GM12864 (cell line): Measurements from ENCODE around the gene IFI27L1.
A peak's percentile ranks its signal among the peaks of the same experiment; 100 is the strongest.

Experiments
- DNase-seq: peaks from one replicate; pipeline ENCODE4 v3.0.0-alpha.2; 2011; ENCODE audit warnings: low read depth
- H3K4me3 ChIP-seq: 2 replicates; pipeline ENCODE4 v1.5.1; 2011; ENCODE audit warnings: mild to moderate bottlenecking, low read depth, low read length, control low read depth
- CTCF ChIP-seq: IDR thresholded peaks from 2 replicates; pipeline ENCODE4 v1.5.1; 2011; ENCODE audit warnings: low read depth, mild to moderate bottlenecking, moderate library complexity, low read length, control low read depth, inconsistent platforms; ENCODE audit errors: missing control alignments

Gene IFI27L1

DNA sequence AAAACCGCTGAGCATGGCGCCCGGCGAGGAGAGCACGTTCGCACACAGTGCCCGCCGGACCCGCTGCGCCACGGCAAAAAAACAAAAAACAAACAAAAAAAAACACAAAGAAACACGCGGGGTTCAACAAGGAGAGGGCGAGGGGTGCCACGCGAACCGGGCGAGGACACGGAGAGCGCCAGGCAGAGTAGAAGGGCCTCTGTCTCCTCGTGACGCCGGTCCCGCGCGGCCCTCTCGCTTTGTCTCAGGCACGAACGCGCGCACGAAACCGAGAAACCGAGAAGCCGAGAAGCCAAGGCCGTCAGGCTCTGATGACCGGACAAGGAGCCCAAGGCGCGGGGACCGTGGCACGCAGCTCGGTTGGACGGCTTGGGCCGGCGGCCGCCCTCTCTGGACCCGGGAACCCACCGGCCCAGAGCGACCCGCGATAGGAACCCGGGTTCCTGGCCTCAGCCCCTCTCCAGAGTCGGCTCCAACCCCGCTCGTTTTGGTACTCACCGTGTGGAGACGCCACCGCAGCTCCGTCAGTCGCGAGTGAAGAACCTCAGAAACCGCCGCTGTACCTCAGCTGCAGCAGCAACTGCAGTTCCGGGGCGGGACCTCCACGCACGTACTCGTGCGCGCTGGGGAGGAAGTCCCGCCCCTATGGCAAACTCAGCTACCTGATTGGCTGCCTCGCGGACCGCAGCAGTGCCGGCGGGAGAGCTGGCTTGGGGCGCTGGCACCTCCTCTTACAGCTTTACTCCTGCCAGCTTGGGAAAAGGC lies at the start of gene IFI27L1, which contains the start of gene DDX24:
IFI27L1 (plus strand) TSS at position 690 of the 765 bp plus-strand sequence. CDS start 15,628 bp downstream, outside the sequence.
DDX24 (minus strand) TSS at position 582 of the 765 bp plus-strand sequence. CDS start 1,460 bp downstream, outside the sequence.
- peak within 1 kb of the TSS; percentile 95 for H3K4me3 ChIP-seq
- no peak for TF ChIP-seq CTCF
- DNase-seq = peak; percentile 85

DNA sequence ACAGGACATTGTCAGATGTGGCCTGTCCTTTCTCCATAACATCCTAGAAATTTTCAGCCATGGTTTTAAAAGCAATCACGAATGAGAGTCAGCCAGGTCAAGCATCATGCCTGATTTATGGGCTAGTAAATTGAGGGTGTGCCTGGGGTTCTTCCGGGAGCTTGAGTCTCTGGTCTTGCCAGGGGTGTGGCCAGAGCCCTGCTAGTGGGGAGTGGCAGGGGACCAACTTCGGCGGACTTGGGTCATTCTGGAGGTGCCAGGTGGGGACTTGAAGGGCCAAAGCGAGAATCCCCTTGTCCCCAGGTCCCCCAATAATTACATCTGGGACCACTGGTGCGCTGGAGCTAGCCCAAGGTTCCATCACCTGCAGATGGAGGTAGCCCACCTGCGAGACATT lies 49.2 kb upstream of the IFI27L1 start:
- no peak for TF ChIP-seq CTCF

GRCh38 chr14:94034886-94035285 lies 46.2 kb upstream of the IFI27L1 start:
- H3K4me3 ChIP-seq = no peak overlapping the region
- DNase-seq = no peak
- TF ChIP-seq CTCF = no peak

More for the DNA sequence above, 49.2 kb upstream of the IFI27L1 start:
- H3K4me3 ChIP-seq = no peak overlapping the region
- DNase-seq = no peak

DNA sequence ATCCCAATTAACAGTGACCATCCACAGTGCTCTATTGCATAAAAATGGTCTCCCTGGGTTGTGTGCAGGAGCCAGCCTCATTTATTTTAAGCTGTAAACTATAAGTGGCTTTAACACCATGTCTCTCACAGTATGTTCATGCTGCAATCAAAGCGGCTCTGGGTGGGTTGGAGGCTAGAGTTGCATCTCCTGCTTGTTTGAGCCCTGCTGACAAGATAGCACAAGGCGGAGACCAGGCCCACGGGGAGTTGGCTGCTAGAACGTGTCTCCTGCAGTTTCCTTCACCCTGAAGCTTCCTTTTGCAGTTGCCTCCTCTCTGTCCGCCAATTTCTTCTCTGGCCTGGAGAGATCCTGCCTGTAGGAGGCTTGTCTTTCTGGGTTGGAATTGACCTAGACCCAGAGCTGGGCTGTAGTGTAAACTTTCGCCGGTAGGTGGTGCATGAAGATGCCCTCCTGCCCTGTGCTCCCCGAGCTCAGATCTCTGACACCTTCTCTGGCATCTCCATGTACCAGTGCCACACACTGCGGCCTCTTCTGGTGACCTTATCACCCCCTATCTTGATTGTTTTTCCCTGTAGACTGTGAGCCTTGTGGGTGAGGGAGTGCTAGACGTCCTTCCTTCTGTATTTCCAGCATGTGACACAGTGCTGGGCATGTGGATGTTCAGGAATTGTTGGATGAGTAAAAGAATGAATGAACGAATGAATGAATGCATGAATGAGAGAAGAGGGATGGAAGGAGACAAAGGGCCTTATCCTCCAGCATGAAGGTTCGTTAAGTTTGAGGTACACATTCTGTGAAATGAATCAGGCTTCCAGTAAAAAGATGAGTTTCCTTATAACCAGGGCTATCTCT lies 44.6 kb upstream of the IFI27L1 start:
- peak; percentile 34 for DNase-seq
- TF ChIP-seq CTCF = peak; percentile 93
- H3K4me3 ChIP-seq = no peak overlapping the region

DNA sequence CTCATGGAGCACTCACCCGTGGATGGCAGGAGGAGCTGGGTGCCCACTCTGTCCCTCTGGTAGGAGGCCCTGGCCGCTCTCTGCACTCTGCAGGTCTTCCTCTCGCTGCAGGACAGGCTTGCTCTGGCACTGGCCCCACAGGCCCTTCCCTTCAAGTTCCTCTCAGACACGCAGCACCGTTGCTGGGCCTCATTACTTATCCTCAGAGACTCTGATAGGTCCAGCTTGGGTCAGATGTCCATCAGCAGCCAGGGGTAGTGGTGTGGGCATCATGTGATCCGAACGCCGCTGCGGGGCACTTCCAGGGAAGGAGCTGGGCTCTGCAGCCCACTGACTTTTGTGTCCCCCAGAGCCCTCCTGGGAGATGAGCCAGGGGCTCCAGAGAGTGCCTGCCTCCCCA lies 43.2 kb upstream of the IFI27L1 start:
- TF ChIP-seq CTCF = no peak
- DNase-seq = no peak
- no peak overlapping the region for H3K4me3 ChIP-seq

DNA sequence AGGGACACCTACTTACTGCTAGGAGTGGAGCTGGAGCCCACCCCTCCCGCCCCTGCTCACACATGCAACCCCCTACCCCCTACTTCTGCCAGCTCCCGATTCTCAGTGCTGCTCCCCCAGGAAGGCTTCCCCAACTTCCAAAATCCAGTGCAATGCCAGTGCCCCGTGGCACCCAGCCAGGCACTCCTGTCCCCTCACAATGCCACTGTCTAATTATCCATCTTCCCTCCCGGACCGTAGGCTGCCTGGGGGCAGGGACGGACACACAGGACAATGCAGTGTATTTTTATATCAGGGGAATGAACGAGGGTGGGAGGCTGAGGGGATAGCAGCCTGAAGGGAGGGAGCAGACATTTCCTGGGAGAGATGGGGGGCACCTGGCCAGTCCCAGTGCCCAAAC lies 42.6 kb upstream of the IFI27L1 start:
- H3K4me3 ChIP-seq = no peak overlapping the region
- TF ChIP-seq CTCF = no peak
- no peak for DNase-seq
